GM04503 (cell line): ENCODE results near the gene LCNL1.

Experiments used
- DNase-seq: peaks from one replicate; pipeline ENCODE4 v3.0.0-alpha.2; 2012; ENCODE audit warnings: low read depth

The LCNL1 gene

GRCh38 chr9:136982232-136983051, at the start of gene LCNL1:
Gene LCNL1 (plus strand): TSS chr9:136982993. CDS start chr9:136983587, 594 bp downstream.
- DNase-seq: no peak

GRCh38 chr9:136934277-136934676, 48.5 kb upstream of the LCNL1 start:
- DNase-seq: no peak

- no peak for DNase-seq
Observed at GRCh38 chr9:136935651-136936050, 47.1 kb upstream of the LCNL1 start.

GRCh38 chr9:136936645-136937170, 46.1 kb upstream of the LCNL1 start:
- DNase-seq: no peak

GRCh38 chr9:136937186-136938001, 45.4 kb upstream of the LCNL1 start:
- no peak for DNase-seq

- DNase-seq: no peak
Observed at GRCh38 chr9:136939431-136939995, 43.3 kb upstream of the LCNL1 start.

- no peak for DNase-seq
Observed at GRCh38 chr9:136939996-136940525, 42.7 kb upstream of the LCNL1 start.

- DNase-seq: no peak
Observed at GRCh38 chr9:136940526-136941230, 42.1 kb upstream of the LCNL1 start.

GRCh38 chr9:136941231-136942111, 41.3 kb upstream of the LCNL1 start:
- no peak for DNase-seq

- no peak for DNase-seq
Observed at GRCh38 chr9:136942112-136942880, 40.5 kb upstream of the LCNL1 start.

- DNase-seq: no peak
Observed at GRCh38 chr9:136942881-136943230, 39.9 kb upstream of the LCNL1 start.

- DNase-seq: no peak
Observed at GRCh38 chr9:136943291-136944211, 39.2 kb upstream of the LCNL1 start.

- DNase-seq: no peak
Observed at GRCh38 chr9:136944212-136944518, 38.6 kb upstream of the LCNL1 start.

GRCh38 chr9:136944519-136945332, 38.1 kb upstream of the LCNL1 start, which contains the start of the genes C8G and FBXW5:
Gene C8G (plus strand): TSS chr9:136945243. CDS start chr9:136945321, 78 bp downstream.
Gene FBXW5 (minus strand): TSS chr9:136944738. CDS start chr9:136944083, 655 bp downstream.
- DNase-seq: peak; percentile 42

- no peak for DNase-seq
Observed at GRCh38 chr9:136945333-136946227, 37.2 kb upstream of the LCNL1 start.

GRCh38 chr9:136946228-136947027, 36.4 kb upstream of the LCNL1 start:
- no peak for DNase-seq
